NCI-H2081 (cell line): ENCODE results near the gene VDAC1.
"Not testable (repeated sequence)": the region's sequence is repeated elsewhere in the genome, so short reads cannot be mapped to it uniquely, and the experiment has no call there.

ENCODE experiments used
- DNase-seq, 2 experiments: peaks; one replicate each; lab custom pipeline; 2025; lab: John Stamatoyannopoulos, UW

The VDAC1 gene

DNA sequence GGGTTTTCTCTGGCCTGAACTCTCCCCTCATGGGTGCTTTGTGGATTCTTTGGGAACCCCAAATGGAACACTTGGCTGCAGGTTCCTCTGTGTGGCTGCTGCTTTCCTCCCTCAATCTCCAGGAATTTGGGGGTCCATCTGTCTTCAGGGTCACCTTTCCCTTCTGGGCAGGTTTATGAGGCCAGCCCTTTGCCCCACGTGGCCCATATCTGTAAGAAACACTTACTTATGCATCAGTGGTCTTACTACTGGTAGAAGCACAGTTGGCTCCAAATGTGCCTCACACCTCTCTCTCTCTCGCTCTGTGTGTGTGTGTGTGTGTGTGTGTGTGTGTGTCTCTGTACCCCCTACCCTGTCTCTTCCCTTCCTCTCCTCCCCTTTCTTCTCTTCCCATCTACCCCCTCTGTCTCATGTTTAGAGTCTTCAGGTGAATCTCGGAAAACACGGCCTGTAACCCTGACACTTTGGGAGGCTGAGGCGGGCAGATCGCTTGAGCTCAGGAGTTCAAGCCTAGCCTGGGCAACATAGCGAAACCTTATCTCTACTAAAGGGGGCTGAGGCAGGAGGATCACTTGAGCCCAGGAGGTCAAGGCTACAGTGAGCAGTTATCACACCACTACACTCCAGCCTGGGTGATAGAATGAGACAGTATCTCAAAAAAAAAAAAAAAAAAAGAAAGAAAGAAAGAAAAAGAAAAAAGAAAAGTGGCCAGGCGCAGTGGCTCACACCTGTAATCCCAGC is 63.1 kb downstream of the VDAC1 start:
- DNase-seq: no peak

DNA sequence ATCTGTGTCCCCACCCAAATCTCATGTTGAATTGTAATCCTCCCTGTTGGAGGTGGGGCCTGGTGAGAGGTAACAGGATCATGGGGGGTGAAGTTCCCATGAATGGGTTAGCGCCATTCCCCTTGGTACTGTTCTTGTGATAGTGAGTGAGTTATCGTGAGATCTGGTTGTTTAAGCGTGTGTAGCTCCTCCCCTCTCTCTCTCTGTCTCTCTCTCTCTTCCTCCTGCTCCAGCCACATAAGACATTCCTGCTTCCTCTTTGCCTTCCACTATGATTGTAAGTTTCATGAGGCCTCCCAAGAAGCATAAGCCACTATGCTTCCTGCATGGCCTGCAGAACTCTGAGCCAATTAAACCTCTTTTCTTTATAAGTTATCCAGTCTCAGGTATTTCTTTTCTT is 65.1 kb downstream of the VDAC1 start:
- DNase-seq: no peak

DNA sequence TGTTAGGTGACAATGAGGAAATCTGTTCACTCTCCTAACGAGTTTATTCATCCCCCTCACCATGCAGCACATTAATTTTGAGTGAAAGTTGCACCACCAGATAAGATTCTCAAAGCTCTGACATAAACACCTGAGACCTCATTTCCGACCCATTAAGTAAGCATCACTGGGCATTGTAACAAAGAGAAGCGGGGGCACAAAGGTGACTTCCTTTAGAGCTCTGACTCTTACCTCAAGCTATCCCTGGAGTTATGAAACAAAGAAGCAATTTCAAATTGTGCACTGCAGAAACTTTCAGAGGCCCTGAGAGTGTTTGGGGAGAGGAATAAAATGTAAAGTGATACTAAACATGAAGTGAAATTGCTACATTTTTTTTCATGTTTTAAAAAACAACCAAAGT is 65.8 kb downstream of the VDAC1 start:
- no peak for DNase-seq

DNA sequence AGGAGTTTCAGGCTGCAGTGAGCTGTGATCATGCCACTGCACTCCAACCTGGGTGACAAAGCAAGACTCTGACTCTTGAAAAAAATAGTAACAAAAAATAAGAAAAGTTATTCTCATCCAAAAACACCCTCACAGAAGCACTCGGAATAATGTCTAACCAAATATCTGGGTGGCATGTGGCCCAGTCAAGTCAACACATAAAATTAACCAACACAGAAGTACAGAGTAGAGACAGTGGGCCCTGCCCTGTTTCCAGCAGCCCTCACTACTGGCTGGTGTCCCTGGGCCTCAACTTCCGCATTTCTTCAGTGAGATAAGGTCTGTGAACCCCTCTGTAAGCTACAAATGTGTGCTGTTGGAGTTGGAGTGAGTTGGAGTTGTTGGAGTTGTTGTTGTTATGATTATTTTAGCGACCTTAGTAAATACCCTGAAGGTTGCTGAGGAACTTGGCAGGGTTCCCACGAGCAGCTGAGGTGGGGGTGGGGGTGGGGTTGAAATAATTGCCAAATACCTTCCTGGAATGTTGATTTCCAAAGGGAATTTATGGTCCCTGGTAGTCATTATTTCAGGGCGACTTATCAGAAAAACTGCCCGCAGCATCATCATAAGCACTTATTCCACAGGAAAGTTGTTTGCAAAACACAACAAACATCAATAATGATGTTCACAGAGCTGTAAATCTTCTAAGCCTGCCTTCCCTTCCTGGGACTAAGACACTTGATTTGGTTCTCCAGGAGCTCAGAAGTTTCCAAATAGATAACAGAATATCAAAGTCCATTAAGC is 66.5 kb downstream of the VDAC1 start:
- no peak for DNase-seq

DNA sequence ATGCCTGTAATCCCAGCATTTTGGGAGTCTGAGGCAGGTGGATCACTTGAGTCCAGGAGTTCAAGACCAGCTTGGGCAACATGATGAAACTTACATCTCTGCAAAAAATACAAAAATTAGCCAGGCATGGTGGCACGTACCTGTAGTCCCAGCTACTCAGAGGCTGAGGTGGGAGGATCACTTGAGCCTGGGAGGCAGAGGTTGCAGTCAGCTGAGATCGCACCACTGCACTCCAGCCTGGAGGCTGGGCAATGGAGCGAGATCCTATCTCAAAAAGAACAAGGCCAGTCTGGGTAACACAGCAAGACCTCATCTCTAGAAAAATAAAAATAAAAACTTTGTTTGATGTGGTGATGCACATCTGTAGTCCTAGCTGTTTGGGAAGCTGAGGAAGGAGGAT is 67.1 kb downstream of the VDAC1 start:
- DNase-seq: not testable (repeated sequence)

DNA sequence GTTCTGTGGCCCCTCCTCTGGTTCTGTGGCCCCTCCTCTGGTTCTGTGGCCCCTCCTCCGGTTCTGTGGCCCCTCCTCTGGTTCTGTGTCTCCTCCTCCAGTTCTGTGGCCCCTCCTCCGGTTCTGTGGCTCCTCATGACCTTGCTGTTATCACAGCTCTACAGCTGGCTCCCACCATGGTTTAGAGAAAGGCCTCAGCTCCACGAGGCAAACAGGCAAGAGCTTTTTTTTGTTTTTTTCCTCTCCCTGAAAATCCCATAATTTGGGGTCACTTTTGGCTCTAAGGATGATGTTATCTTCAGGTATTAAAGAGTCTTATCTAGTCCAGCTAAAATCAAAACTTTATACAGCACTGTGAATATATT is 68.1 kb downstream of the VDAC1 start:
- no peak for DNase-seq

DNA sequence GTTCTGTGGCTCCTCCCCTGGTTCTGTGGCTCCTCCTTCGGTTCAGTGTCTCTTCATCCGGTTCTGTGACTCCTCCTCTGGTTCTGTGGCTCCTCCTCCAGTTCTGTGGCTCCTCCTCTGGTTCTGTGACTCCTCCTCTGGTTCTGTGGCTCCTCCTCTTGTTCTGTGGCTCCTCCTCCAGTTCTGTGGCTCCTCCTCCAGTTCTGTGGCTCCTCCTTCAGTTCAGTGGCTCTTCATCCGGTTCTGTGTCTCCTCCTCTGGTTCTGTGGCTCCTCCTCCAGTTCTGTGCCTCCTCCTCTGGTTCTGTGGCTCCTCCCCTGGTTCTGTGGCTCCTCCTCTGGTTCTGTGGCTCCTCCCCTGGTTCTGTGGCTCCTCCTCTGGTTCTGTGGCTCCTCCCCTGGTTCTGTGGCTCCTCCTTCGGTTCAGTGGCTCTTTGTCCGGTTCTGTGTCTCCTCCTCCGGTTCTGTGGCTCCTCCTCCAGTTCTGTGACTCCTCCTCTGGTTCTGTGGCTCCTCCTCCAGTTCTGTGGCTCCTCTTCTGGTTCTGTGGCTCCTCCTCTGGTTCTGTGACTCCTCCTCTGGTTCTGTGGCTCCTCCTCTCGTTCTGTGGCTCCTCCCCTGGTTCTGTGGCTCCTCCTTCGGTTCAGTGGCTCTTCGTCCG is 68.7 kb downstream of the VDAC1 start:
- DNase-seq: not testable (repeated sequence)

DNA sequence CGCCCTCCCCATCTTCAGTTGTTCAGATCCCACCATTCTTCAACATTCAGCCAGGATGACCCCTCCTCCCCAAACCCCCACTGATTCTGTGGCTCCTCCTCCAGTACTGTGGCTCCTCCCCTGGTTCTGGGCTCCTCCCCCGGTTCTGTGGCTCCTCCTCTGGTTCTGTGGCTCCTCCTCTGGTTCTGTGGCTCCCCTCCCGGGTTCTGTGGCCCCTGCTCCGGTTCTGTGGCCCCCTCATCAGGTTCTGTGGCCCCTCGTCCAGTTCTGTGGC is 69.2 kb downstream of the VDAC1 start:
- no peak for DNase-seq

DNA sequence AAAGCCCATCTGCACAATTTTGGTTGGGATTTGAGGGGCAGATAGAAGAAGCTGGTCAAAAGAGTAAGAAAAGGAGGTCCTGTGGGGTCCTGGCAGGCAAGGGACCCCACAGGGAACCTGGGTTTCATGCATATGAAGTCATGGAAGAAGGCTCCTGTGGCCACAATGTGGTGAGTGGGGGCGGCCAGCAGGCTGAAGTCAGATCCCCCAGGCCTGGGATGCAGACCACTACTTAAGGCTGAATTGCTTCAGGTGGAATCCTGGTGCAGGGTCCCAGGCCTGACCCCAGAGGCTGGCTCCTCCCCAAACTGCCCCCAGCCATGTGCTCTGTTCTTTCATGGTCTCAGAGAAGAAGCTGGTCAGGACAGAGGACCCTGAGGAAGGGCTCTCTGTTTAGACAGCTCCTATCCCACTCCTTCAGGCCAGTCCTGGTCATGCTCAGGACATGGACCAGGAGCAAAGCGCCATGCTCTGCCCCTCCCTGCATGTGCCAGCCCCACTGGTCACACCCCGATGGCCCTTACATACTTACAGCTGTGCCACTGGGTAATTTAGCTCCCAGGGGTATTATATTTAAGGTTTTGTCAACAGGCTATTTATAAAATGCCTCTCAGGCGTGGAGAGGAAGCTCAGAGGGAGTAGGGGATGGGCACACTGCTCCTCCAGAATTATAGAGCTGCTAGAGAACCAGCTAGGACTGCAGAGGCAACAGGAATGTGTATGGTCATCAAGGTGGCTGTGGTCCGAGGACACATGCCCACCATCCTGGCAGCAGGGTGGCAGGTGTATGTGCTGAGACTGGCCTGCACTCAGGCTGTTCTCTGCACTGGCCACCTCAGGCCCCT is 69.7 kb downstream of the VDAC1 start:
- DNase-seq: peak in 1 of 2 experiments; percentile 20

DNA sequence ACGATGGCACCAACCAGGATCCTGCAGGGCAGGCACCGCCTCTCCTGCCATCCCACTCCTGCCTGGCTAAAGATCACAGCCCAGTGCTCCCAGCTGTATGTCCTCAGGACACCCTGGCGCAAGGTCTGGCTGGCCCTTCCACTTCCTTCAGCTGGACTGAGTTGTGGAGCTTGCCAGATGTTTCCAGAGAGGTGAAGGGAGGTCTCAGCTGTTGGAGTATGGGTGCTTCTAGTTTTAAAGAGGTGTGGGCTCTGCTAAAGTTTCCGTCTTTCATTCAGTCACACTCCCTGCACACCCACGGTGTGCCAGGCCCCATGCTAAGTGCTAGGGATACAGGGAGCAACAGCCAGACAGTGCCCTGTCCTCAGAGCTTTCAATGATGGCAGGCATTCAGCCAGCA is 70.5 kb downstream of the VDAC1 start:
- DNase-seq: no peak

DNA sequence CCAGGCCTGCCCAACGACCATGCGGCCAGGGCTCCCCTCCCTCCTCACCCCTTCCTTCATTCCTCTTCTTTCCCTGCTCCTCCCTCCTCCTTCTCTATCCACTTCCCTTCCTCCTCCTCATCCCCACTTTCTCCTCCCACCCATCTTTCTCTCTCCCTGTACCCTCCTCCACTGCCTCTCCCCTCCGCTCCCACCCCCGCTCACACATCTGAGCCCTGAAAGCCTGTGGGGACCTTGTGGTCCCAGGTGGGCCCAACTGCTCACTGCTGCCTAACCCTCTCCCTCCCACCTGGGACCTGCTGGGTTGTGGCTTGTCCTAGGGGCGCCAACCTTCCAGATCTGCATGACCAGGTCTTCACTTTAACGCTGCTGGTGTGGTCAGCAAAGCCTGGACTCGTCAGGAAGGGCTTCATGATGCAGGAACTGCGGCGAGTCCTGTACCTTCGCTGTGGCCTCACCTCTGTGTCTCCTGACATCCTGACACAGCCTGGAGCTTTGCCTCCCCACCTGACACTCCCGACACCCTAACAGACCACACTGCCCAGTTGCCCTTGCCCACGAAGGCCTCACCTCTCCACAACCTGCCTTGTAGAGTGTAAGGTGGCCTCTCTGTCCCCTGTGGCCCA is 71.0 kb downstream of the VDAC1 start:
- DNase-seq: no peak

DNA sequence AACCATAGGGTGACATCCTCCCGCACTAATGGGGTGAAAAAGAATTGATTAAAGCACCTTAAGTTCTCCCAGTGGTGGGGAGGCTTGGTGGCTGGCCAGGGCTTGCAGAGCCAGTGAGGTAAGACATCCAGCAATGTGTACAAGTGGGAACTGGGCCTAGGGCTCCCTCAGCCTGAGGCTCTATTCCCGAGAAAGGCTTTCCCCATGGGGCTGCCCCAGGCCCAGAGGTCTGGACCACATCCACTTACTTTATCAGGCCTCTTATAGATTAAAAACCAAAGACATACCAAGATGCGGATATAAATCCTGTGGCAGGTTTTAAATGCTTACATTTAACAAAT is 71.6 kb downstream of the VDAC1 start:
- DNase-seq: no peak

DNA sequence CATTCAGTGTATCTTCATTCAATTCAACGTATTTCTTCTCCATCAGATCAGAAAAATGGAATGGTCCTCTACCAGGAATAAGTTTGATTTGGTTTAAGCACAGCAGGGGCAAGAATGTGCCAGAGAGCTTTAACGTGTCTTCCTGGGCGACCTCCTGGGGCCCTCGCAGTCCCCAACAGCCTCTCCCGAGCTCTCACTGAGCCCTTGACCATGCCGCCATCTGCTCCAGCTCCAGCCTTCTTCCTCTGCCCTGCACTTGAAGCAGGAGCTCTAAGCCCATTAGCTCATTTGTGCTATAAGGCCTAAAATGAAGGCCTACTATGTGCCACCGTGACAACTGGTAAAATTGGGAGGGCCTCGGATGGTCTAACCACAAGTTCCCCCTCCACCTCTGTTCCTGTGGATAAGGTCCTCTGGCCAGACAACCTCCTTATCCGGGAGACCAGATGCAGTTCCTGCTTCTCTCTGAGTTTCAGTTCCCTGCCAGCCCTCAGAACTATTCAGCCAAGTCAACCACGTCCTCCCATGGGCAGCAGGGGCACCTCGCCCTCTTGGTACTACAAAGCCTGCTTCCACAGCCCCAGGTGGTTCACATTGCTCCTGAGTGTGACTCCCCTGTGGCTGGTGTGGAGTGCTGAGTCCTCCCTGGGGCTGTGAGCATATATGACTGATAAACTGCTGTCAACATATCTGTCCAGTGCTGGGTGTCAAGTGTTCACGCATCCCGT is 72.2 kb downstream of the VDAC1 start:
- DNase-seq: no peak

DNA sequence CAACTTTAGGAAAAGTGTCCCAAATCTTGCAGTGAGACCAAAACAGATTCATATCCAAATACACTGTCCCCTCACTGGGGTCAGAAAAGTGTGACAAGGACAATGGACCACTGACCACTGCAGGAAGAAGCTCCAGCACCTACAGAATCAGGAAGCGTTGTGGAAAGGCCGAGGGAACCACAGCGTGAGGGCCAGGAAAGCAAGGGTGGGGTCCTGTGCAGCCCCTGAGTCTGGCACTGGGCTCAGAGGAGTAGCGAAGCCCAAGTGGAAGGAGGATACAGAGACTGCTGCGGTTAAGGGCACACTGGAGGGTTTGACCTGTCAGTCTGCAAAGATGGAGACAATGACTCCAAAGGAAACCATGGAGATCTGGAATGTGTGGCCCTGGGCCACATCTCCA is 73.2 kb downstream of the VDAC1 start:
- no peak for DNase-seq

DNA sequence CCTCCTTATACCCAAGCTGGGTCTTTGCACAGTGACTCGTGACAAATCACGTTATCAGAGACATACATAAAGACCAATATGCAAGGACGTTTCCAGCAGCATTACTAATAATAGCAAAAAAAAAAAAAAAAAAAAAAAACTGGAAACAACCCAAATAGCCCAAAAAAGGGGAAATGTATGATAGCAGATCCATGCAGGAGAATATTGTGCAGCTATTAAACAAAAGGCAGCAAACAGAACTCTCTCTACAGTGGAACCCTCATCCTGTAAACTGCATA is 74.0 kb downstream of the VDAC1 start:
- no peak for DNase-seq

DNA sequence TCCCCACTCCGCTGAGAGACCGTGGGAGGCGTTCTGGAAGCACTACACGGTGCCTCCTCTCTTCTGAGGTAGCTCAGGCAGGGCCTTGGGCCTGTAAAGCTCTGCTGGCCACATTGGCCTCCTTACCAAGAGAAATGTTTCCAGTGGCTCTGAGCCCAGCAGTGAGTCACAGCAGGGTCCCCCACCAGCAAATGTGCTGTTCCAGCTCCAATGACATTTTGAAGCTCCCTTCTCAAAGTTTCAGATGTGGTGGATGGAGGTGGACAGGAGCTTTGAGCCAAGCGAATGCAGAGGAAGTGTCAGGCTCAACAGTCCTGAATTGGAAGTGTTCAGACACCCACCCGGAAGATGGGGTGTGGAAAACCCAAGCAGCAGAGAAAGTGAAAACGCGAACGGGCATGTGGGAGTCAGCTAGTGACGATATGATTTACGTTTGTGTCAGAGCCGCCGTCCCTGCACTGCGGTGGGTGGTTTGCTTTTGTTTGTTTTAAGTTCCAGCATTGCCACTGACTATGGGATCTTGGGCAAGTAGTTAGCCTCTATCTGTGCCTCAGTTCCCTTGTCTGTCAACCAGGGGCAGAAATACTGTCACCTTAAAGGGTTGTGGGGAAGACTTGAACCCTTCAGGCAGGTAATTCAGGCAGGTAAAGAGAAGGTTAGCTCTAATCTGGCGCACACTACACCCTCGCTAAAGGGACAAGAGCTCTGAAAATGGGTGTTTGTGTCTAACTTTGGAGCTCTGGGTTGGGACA is 74.5 kb downstream of the VDAC1 start:
- no peak for DNase-seq

DNA sequence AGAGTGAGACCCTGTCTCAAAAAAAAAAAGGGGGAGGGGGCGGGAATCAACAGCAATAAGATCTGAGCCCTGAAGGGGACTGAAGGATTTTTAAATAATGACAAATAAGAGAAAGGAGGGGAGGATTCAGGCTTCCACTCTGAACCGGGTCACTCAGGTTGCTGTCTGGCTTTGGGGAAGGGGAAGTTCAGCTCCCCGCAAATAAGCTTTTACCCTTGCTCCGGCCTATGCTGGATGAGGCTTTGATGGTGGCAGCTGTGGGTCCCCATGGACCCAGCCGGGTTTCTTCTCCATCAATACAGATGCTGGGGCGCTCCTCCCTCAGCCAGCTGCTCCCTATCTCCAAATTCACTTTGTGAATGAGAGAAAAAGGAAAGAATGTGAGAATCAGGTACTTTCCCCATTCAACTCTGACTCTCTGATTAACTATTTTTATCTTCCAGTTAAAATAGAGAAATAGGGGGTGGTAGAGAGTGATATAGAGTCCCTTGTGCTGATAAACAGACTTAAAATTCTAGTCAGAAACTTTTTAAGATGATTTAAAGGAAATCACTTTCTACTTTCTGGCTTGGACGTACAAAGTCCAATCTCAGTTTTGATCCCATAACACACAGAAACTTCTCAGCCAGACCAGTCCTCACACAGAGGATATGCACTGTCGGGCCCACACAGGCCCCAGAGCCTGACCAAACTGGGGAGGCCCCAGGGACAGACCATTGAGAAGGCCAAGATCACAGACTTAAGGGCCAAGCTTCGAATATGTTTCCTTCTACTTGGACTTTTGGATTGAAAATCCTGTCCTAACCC is 76.0 kb downstream of the VDAC1 start:
- DNase-seq: no peak

DNA sequence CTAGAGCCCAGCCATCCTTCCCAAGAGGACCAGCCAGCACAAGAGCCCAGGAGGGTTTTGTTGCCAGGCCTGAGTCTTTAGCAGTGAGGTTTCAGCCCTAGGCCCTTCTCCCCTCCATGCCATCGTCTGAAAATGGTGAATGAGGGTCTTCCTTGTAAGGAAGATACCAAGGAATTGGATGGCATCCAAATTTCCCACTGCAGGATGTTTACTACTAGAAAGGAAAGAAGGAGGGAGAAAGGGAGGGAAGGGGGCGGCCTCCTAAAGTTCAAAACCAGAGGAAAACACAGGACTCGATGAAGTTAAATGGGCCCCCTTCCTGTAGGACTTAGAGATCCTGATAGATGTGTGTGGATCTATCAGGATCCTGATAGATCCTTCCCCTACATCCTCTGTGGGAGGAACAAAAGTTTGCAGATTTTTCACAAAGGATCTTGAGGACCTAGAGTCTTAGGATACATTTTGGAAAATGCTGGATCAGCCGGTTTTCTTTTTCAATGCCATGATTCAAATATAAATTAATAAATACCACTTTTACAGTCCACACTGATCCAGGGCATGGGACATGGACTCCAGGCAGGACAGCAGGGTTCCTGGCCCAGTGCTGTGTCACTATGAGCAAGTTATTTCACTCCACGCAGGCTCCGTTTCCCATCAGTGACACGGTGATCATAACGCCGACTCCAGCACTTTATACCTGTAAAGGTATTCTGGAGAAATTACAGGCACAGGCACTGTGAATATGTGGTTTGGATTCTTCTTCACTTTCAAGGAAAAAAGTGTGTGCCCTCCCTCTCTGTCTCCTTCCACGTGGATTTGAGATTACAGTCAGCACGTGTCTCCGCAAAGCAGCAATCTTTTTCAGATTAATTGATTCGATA is 77.2 kb downstream of the VDAC1 start:
- no peak for DNase-seq
